Activated CD8-positive, alpha-beta memory T cell treated with anti-CD3 and anti-CD28 coated beads for 24 hours (primary cell): ENCODE results near the gene DOK7.

Experiments used
- DNase-seq: peaks from one replicate; pipeline ENCODE4 v3.0.0-alpha.2; 2020

DOK7 gene, protein sequence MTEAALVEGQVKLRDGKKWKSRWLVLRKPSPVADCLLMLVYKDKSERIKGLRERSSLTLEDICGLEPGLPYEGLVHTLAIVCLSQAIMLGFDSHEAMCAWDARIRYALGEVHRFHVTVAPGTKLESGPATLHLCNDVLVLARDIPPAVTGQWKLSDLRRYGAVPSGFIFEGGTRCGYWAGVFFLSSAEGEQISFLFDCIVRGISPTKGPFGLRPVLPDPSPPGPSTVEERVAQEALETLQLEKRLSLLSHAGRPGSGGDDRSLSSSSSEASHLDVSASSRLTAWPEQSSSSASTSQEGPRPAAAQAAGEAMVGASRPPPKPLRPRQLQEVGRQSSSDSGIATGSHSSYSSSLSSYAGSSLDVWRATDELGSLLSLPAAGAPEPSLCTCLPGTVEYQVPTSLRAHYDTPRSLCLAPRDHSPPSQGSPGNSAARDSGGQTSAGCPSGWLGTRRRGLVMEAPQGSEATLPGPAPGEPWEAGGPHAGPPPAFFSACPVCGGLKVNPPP

DNA sequence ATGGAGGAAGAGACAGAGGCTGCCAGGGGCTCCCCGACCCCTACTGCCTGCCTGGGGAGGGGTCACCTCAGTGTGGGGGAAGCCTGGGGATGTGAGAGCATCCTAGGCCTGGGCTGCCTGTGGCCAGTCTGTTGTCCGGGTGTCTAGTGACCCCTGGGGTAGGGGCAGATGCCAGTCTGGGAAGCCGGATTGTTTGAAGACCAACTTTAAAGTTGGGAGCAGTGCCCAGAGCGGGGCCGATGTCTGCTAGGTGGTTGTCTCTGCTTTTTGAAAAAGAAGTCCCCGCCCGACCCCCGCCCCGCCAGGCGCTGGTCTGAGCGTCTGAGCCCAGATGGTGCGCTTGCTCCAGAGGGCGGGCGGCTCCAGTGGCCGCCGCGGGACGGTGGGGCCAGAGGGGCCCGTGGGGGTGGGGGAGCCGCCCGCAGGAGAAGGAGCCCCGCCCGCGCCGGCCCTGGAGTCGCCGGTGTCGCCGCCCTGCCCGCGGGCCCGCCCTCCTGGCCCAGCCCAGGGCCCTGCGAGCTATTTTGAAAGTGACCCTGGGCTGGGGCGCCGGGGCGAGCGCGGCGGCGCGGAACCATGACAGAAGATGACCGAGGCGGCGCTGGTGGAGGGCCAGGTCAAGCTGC lies at the start of gene DOK7:
Gene DOK7 (plus strand): TSS at position 517 of the 626 bp plus-strand sequence. CDS start 70 bp downstream, at position 587.
- DNase-seq, result no peak

DNA sequence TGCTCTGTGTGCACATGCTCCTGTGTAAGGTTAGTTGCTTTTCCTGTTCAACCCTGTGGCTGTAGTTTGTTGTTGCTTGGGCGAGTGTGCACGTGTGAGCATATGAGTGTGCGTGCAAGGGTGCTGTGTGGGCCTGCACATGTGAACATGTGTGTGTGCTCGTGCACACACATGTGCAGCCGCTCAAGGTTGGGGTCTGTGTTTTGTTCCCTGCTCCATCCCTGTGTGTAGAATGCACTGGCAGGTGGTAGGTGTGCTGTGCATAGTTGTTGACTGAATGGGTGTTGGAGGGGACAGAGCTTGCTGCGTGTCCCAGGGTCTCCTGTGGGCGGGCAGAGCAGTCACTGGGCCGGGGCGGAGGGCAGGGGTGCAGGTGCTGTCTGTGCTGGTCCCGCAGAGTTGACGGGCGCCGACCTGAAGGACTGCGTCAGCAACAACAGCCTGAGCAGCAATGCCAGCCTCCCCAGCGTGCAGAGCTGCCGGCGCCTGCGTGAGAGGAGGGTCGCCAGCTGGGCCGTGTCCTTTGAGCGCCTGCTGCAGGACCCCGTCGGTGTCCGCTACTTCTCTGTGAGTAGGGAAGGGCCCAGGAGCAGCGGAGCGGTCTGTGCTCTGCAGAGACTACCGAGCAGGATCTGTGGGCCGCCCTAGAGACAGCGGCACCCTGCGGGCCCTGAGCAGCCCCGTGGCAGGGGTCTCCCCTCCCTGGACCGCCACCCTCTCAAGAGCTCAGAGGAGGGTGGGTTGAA lies 49.3 kb upstream of the DOK7 start:
- DNase-seq, result no peak

DNA sequence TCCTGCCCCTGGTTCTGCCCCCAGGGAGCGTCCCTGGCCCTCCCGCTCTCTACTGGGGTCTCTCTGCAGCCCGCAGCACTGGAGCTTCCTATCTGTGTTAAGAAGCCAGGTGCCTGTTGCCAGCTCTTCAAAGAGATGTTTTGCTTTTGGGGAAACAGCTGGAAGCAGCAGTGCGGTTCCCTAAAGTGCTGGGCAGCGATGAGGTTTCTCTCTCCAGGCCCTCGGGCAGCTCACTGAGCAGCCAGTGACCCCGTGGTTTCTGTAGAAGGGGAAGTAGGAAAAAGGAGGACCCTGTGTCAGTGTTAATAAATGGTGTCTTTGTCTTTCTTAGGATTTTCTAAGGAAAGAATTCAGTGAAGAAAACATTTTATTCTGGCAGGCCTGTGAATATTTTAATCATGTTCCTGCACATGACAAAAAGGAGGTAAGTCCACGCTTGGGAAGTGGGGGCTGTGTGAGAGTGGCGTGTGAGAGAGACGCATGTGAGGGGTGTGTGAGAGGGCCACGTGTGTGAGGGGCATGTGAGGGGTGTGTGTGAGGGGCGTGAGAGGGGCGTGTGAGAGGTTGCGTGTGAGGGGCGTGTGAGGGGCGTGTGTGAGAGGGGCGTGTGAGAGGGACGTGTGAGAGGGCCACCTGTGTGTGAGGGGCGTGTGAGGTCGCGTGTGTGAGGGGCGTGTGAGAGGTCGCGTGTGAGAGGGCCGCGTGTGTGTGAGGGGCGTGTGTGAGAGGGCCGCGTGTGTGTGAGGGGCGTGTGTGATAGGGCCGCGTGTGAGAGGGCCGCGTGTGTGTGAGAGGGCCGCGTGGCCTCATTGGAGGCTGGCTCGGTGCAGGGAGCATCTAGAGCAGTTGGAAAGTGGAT lies 48.5 kb upstream of the DOK7 start:
- DNase-seq, result no peak

DNA sequence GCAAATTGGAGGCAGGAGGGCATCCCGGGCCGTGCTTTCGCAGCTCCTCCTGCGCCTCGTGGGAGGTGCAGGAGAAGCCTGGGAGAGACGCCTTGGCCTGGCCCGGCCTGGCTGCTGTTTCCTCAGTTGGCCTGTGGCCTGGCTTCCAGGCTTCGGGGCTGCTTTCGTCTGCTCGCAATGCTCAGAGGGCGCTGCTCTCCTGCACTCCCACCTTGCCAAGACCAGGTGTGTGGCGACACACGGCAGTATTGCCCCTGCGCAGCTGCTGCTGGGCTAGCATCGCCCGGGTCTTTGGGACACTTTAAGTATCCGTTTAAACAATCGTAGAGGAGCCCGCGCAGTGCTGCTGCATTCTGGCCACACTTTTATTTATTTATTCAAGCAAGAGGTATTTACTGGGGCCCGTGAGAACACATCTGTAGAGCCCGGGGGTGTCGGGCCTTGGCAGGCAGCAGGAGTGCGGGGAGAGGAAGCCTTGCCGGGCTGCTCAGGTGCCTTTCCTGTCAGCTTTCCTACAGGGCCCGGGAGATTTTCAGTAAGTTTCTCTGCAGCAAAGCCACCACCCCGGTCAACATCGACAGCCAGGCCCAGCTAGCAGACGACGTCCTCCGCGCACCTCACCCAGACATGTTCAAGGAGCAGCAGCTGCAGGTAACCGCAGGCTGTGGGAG lies 47.5 kb upstream of the DOK7 start:
- no peak for DNase-seq

DNA sequence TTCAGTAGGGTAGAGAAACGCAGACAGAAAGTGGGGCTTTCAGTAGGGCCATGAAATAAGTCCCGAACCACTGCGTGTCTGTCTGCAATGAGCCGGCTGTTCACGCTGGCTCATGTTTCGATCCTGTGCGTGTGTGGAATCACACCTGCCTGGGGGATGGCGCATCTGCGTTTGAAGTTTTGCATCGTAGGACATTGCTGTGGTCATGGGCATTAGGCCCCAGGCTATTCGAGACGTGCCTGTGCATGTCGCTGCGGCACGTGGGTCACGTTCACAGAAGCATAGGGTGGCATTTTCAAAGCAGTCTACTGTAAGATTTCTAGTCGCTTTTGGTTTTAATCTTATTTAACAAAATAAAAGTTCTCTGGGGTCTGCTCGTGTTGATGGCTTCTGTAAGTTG lies 46.8 kb upstream of the DOK7 start:
- DNase-seq, result no peak

- DNase-seq, result no peak
Measured at GRCh38 chr4:3416821-3417221, 46.3 kb upstream of the DOK7 start.

DNA sequence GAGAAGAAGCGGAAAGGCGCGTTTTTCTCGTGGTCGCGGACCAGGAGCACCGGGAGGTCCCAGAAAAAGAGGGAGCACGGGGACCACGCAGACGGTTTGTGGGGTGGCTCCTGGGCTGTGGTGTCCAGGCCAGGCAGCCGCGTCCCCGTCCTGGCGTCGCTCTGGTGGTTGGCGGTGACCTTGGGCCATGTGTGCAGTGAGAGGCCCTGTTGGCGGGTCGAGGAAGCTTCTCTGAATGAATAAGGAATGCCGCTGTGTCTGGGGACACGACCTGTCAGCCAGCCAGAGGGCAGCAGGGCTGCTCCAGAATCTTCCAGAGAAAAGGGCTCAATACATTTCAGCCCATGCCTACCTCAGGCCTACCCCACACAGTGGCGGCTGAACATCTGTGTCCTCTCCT lies 45.7 kb upstream of the DOK7 start:
- DNase-seq, result no peak

- no peak for DNase-seq
Measured at GRCh38 chr4:3418029-3418762, 44.9 kb upstream of the DOK7 start.

- no peak for DNase-seq
Measured at GRCh38 chr4:3419836-3420605, 43.1 kb upstream of the DOK7 start.

DNA sequence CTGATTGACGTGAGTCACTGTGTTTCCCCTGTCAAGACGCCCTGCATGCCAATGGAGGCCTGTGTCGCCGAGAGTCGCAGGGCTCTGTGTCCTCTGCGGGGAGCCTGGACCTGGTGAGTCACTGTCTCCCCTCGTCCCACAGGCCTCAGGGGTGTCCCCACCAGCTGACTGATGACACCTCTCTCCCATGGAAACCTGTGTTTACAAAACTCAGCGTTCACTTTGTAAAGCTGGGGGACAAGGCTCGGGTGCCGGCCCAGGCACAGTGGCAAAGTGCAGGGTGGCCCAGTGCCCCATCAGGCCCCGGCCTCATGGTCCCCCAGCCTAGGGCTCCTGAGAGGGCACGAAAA lies 42.5 kb upstream of the DOK7 start:
- DNase-seq, result no peak

GRCh38 chr4:3420956-3421355 lies 42.1 kb upstream of the DOK7 start:
- no peak for DNase-seq

DNA sequence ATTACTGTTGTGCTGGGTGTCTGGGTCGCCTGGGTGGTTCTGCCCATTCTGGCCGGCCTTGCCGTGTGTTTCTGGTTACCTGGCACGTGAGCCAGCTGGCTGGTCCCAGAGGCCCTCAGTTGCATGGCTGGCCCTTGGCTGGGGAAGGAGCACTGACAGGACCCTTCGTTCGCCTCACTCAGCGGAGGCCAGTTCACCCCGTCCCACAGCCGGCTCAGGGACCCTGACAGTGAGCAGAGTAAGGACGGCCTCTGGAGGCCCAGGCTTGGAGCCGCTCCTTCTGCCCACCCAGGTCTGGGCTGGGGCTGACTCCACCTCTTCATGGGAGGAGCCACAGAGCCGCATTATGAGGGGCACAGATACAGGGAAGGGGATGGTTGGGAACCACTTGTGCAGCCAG lies 41.6 kb upstream of the DOK7 start:
- no peak for DNase-seq

DNA sequence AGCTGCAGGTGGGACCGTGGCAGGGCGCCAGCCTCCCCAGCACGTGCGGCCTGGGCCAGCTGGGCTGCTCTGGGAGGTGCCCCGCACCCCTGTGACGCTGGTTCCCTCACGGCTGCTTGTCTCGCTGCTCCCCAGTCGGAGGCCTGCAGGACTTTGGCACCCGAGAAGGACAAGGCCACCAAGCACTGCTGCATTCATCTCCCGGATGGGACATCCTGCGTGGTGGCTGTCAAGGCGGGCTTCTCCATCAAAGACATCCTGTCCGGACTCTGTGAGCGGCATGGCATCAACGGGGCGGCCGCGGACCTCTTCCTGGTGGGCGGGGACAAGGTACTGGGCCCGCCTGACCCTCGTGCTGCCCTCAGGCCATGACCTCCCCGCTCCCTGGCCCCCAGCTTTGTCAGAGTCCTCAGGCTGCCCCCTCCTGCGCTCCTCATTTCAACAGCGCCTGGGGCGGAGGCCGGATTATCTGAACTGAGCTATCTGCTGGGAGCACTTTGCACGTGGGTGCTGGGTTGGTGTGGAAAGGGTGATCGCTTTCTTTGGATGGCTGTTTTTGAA lies 40.8 kb upstream of the DOK7 start:
- DNase-seq, result no peak

DNA sequence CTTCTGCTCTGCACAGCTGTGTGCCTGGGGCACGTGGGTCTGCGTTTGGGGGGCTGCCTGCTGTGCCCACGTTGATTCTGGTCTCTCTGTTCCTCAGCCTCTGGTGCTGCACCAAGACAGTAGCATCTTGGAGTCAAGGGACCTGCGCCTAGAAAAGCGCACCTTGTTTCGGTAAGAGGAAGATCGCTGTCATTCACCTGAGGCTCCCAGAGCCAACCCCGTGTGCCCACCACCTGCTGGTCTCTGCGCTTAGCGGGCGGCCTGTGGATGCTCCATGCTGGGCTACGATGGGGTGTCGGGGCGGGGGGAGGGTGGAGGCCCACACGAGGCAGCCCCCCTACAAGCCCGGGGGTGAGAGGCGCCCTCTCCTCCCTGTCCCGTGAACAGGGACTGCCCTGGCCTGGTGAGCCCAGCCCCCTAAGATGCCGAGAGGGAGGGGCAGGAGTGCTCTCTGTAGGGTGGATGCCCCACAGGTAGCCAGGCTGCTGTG lies 40.3 kb upstream of the DOK7 start:
- DNase-seq, result no peak

GRCh38 chr4:3423406-3423805 lies 39.7 kb upstream of the DOK7 start:
- no peak for DNase-seq

GRCh38 chr4:3423952-3424351 lies 39.2 kb upstream of the DOK7 start:
- DNase-seq, result no peak

DNA sequence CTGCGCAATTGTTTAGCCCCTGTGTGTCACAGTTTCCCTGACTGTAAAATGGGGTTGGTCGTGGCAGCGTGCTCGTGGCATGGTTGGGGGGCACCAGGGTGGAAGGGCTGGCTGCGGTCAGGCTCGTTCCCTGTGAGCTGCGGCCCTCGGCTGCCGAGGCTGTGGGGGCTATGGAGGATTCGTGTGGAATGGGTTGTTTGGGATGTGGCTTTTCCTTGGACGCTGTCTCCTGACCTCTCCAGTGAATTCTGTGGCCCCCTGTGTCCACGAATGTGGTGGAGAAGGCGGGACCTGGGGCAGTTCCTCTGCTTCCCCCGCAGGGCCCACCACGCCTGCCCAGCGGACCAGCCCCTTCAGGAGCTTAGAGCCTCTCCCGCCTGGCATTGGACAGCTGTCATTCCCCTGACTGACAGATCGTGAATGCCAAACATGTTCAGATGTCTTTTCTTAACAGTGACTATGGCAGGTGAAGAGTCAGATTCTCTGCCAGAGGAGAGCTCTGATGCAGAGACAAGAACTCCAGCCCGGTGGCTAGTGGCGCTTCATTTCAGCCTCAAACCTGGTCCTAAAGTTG lies 38.5 kb upstream of the DOK7 start:
- no peak for DNase-seq

DNA sequence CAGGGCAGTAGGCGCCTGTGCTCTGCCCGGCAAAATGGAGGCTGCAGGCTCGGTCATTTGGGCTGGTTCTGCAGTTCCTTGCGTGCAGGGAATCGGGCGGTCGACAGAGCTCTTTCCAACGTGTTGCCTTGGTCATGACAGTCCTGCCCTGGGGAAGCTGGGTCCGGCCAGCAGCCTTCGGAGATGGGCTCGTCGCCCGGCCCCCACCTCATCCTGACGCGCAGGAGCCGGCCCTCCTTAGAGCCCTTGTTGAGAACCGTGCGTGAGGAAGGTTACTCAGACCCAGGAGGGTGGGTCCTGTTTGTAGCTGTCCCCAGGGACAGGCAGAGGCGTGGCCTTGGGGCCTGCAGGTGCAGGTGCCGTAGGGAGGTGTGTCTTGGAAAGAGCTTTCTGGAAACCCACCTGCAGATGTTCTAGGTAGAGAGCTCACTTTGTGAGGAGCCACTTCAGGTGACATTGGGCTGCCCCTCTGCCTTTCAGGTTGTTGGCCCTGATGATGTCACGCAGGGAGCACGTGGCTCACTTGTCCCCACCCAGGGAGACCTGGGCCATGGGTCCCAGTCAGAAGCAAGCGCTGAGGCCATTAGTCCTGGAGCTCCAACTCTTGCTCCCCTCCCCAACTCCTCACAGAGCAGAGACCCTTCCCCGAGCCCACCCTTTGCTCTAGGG lies 36.5 kb upstream of the DOK7 start:
- no peak for DNase-seq

- DNase-seq, result no peak
Measured at GRCh38 chr4:3427134-3427476, 36.0 kb upstream of the DOK7 start.
